Spleen (tissue), 7 donors: Measurements from ENCODE around the gene ACYP2.

ENCODE experiments used
- CTCF ChIP-seq, 11 experiments: fragments of 200-600 bp in 7 of 11; fragments of 450-650 bp in 4 of 11; sonication (generic) in 4 of 11; IDR thresholded peaks in 8 of 11; conservative IDR thresholded peaks in 3 of 11; 1 replicate in 7 of 11; 2 replicates in 4 of 11; pipeline versions ENCODE4 v1.4.0 to v1.8.0; 2016 to 2021; ENCODE audit warnings: antibody characterized with exemption in 11 of 11, inconsistent platforms in 4 of 11, mild to moderate bottlenecking in 1 of 11
- POLR2A ChIP-seq, 3 donors: fragments of 450-650 bp; IDR thresholded peaks; one replicate each; pipeline ENCODE4 v1.5.1; 2017; ENCODE audit warnings: antibody characterized with exemption in 3 of 3, mild to moderate bottlenecking in 1 of 3
- donor health status: DM: no; HTN: no; CAD: no; lungs with moderate emphysema.
- donor health status: DM: no; HTN: no; CAD: no.
- donor health status: DM: no; HTN: no; CAD: no.

- no peak for TF ChIP-seq CTCF (IDR thresholded peaks at IDR 0.05 in 8 of 11, conservative IDR thresholded peaks at IDR 0.05 in 3 of 11)
- no peak for TF ChIP-seq POLR2A (IDR thresholded peaks at IDR 0.05)
Observed at GRCh38 chr2:54185105-54185504, 69.7 kb downstream of the ACYP2 start.
